SU-DHL-6 (cell line): Measurements from ENCODE around the gene TNXB.

Source experiments
- H2AFZ ChIP-seq: fragments of 200-600 bp; sonication (generic); 2 replicates; pipeline ENCODE4 v1.6.1; 2014; ENCODE audit warnings: low read depth, mild to moderate bottlenecking, moderate library complexity, mixed read lengths, antibody characterized with exemption, low read length; ENCODE audit not compliant: severe bottlenecking
- H3F3A ChIP-seq: fragments of 200-600 bp; shearing (Covaris generic); 2 replicates; pipeline ENCODE4 v1.6.0; 2016; ENCODE audit warnings: antibody characterized with exemption, mild to moderate bottlenecking; ENCODE audit not compliant: insufficient read depth
- H3K27ac ChIP-seq: fragments of 200-600 bp; sonication (generic); 2 replicates; pipeline ENCODE4 v1.5.1; 2016; ENCODE audit warnings: low read depth, mild to moderate bottlenecking, low read length, moderate library complexity, mixed read lengths
- H3K27me3 ChIP-seq: fragments of 200-600 bp; sonication (generic), shearing (Covaris generic); 2 replicates; pipeline ENCODE4 v1.6.0; 2014; ENCODE audit warnings: mild to moderate bottlenecking, low read length
- H3K36me3 ChIP-seq: fragments of 200-600 bp; sonication (generic); 2 replicates; pipeline ENCODE4 v1.6.1; 2014; ENCODE audit warnings: mild to moderate bottlenecking, low read length, mixed read lengths
- H3K4me2 ChIP-seq: fragments of 300-600, 200-600 bp; shearing (Covaris generic), sonication (generic); 2 replicates; pipeline ENCODE4 v1.6.0; 2014; ENCODE audit warnings: low read length, low read depth, mild to moderate bottlenecking; ENCODE audit not compliant: poor library complexity, severe bottlenecking
- H3K4me3 ChIP-seq: fragments of 200-600 bp; sonication (generic); 2 replicates; pipeline ENCODE4 v1.5.1; 2014; ENCODE audit warnings: antibody characterized with exemption, low read length, mild to moderate bottlenecking, mixed read lengths; ENCODE audit not compliant: insufficient read depth, poor library complexity, severe bottlenecking
- H3K79me2 ChIP-seq: fragments of 200-600 bp; sonication (generic); 2 replicates; pipeline ENCODE4 v1.6.1; 2014; ENCODE audit warnings: mild to moderate bottlenecking, low read length, moderate library complexity; ENCODE audit not compliant: insufficient read depth
- H3K9ac ChIP-seq: fragments of 200-600 bp; sonication (generic); 2 replicates; pipeline ENCODE4 v1.7.0; 2014; ENCODE audit warnings: mild to moderate bottlenecking, low read length
- H3K9me2 ChIP-seq: fragments of 200-600 bp; sonication (generic); replicated peaks from 2 replicates; pipeline ENCODE4 v1.6.1; 2014; ENCODE audit warnings: low read length; ENCODE audit not compliant: insufficient read depth
- H3K9me3 ChIP-seq: fragments of 200-600 bp; sonication (generic); 2 replicates; pipeline ENCODE4 v1.6.1; 2014; ENCODE audit warnings: low read length, mixed read lengths; ENCODE audit not compliant: insufficient read depth
- H4K20me1 ChIP-seq: fragments of 200-600 bp; sonication (generic); 2 replicates; pipeline ENCODE4 v1.6.1; 2014; ENCODE audit warnings: low read depth, mild to moderate bottlenecking, antibody characterized with exemption, low read length, moderate library complexity, mixed read lengths
- EZH2phosphoT487 ChIP-seq: fragments of 200-600 bp; sonication (generic), shearing (Covaris generic); conservative IDR thresholded peaks from 2 replicates; pipeline ENCODE4 v1.6.1; 2018; ENCODE audit warnings: mild to moderate bottlenecking, antibody characterized with exemption, low read length, moderate library complexity, mixed read lengths
- TF ChIP-seq, protein P1 (sequence below): fragments of 200-600 bp; sonication (generic); IDR thresholded peaks from one replicate; pipeline ENCODE4 v1.5.1; 2017; ENCODE audit warnings: antibody characterized with exemption, mild to moderate bottlenecking, low read length, moderate library complexity; ENCODE audit not compliant: insufficient read depth, poor library complexity, severe bottlenecking

The TNXB gene

DNA sequence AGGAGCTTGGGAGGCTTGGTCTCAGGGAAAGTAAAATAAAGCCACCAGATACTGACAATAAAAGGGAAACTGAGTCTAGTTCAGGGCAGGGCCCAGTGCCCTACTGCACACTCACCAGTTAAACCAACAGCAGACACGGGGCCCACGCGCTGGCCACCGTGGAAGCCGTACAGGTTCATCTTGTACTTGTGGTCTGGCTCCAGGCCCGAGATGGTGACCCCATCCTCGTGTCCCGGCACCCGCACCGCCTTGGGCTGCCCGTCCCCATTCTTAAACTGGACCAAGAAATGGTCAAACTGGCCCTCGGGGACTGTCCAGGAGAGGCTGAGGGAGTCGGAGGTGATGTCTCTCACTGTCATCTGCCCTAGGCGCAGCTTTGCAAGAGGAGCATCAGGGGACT is 44.4 kb downstream of the TNXB start:
- no peaks in the 10 kb centered on the region for H3K9me2 ChIP-seq
- no peaks in the 10 kb centered on the region for H3K27me3 ChIP-seq
- H3K36me3 ChIP-seq: no peaks in the 10 kb centered on the region
- no peak overlapping the region for H3K4me3 ChIP-seq
- H3F3A ChIP-seq: no peaks in the 10 kb centered on the region
- no peak for TF ChIP-seq EZH2phosphoT487
- TF ChIP-seq, protein P1, sequence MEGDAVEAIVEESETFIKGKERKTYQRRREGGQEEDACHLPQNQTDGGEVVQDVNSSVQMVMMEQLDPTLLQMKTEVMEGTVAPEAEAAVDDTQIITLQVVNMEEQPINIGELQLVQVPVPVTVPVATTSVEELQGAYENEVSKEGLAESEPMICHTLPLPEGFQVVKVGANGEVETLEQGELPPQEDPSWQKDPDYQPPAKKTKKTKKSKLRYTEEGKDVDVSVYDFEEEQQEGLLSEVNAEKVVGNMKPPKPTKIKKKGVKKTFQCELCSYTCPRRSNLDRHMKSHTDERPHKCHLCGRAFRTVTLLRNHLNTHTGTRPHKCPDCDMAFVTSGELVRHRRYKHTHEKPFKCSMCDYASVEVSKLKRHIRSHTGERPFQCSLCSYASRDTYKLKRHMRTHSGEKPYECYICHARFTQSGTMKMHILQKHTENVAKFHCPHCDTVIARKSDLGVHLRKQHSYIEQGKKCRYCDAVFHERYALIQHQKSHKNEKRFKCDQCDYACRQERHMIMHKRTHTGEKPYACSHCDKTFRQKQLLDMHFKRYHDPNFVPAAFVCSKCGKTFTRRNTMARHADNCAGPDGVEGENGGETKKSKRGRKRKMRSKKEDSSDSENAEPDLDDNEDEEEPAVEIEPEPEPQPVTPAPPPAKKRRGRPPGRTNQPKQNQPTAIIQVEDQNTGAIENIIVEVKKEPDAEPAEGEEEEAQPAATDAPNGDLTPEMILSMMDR: no peak
- no peak overlapping the region for H2AFZ ChIP-seq
- H4K20me1 ChIP-seq: no peaks in the 10 kb centered on the region
- no peak overlapping the region for H3K27ac ChIP-seq
- no peak overlapping the region for H3K9ac ChIP-seq
- no peaks in the 10 kb centered on the region for H3K9me3 ChIP-seq
- H3K4me2 ChIP-seq: no peak overlapping the region
- H3K79me2 ChIP-seq: no peaks in the 10 kb centered on the region

- no peak for TF ChIP-seq EZH2phosphoT487
- TF ChIP-seq, protein P1: no peak
- no peak overlapping the region for H3K4me2 ChIP-seq
- no peaks in the 10 kb centered on the region for H3K36me3 ChIP-seq
- no peak overlapping the region for H3K27ac ChIP-seq
- H3K79me2 ChIP-seq: no peaks in the 10 kb centered on the region
- no peak overlapping the region for H3K4me3 ChIP-seq
- no peaks in the 10 kb centered on the region for H3K9me2 ChIP-seq
- H3K9me3 ChIP-seq: no peaks in the 10 kb centered on the region
- no peaks in the 10 kb centered on the region for H3F3A ChIP-seq
- H3K9ac ChIP-seq: no peak overlapping the region
- H2AFZ ChIP-seq: no peak overlapping the region
- H4K20me1 ChIP-seq: no peaks in the 10 kb centered on the region
- no peaks in the 10 kb centered on the region for H3K27me3 ChIP-seq
These were observed 48.0 kb downstream of the TNXB start for GRCh38 chr6:32060966-32061655.

- Histone ChIP-seq H3K36me3 (no peaks in the 10 kb centered on the region), H3K27me3 (no peaks in the 10 kb centered on the region), H3K27ac (no peak overlapping the region), H3K9me2 (no peaks in the 10 kb centered on the region), H4K20me1 (no peaks in the 10 kb centered on the region), H3K9me3 (no peaks in the 10 kb centered on the region), H3K79me2 (no peaks in the 10 kb centered on the region), H3F3A (no peaks in the 10 kb centered on the region), H3K4me2 (no peak overlapping the region), H2AFZ (no peak overlapping the region), H3K9ac (no peak overlapping the region), H3K4me3 (no peak overlapping the region)
- no peak for TF ChIP-seq EZH2phosphoT487
- TF ChIP-seq, protein P1: no peak
These were observed 50.6 kb downstream of the TNXB start for GRCh38 chr6:32058511-32058963.
